ENCODE results near the gene GAREM1. TPM values are rescaled to one million over a fixed set of nuclear protein-coding genes. Genes with fewer than 3 reads are reported as not detected.

Gene GAREM1
- total and polyA plus RNA-seq, 3 donors from 2014 or later, result 10.7 to 16.2 (median 15.2) TPM

DNA sequence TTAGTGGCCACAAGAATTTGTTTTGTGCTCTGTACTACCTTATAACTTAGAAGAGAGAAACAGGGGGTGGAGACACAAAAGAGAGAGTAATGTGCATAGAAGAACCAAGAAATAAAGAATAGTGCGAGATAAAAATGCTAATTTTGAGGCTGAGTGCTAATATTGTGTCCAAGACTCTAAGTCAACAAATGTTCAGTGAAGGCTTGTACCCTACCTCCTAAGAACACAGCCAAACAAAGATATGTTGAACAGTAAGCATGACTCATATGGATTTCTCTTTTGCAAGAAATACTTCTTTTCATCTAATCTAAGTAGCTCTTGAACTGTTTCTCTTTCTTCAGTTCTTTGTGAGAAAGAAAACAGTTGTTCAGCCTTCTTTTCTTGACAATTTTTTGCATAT is 45.2 kb downstream of the GAREM1 start:
- no peak overlapping the region for H3K4me3 ChIP-seq
- no peaks in the 10 kb centered on the region for H3K9me3 ChIP-seq
- H3K27ac ChIP-seq, result no peak overlapping the region
- 56 to 72% methylated on average over 1 of the region's 1 CpG for WGBS, 2 donors
- intact Hi-C loops (cut with DNase I; ENCODE audit: low total_unique reads), result no loop called here
- no peak for TF ChIP-seq POLR2A (IDR thresholded peaks at IDR 0.05)
- TF ChIP-seq, protein P1, sequence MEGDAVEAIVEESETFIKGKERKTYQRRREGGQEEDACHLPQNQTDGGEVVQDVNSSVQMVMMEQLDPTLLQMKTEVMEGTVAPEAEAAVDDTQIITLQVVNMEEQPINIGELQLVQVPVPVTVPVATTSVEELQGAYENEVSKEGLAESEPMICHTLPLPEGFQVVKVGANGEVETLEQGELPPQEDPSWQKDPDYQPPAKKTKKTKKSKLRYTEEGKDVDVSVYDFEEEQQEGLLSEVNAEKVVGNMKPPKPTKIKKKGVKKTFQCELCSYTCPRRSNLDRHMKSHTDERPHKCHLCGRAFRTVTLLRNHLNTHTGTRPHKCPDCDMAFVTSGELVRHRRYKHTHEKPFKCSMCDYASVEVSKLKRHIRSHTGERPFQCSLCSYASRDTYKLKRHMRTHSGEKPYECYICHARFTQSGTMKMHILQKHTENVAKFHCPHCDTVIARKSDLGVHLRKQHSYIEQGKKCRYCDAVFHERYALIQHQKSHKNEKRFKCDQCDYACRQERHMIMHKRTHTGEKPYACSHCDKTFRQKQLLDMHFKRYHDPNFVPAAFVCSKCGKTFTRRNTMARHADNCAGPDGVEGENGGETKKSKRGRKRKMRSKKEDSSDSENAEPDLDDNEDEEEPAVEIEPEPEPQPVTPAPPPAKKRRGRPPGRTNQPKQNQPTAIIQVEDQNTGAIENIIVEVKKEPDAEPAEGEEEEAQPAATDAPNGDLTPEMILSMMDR (IDR thresholded peaks at IDR 0.05), result no peak
- no peaks in the 10 kb centered on the region for H3K4me1 ChIP-seq
- H3K27me3 ChIP-seq, result no peaks in the 10 kb centered on the region
- no peaks in the 10 kb centered on the region for H3K36me3 ChIP-seq (ENCODE audit: low read depth, missing control alignments)
- no peak for DNase-seq

DNA sequence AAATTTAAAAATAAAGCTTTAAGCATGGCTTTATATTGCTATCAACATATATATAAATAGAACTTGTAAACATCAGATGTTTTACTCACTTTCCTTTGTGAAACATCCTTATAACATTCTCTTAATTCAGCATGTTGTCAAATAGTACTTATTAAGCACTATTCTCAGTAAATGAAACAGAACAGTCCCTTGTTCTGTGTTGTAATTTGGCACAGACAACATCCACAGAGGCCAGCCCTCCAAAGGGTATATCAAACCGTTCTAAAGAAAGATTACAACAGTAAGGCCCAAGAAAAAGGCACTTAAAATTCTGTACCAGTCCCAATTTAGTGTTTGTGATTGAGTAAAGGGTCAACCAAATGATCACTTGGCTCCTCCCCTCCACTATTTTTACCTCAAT is 46.0 kb downstream of the GAREM1 start:
- Histone ChIP-seq H3K27me3 (no peaks in the 10 kb centered on the region), H3K27ac (no peak overlapping the region), H3K9me3 (no peaks in the 10 kb centered on the region), H3K4me3 (no peak overlapping the region), H3K36me3 (ENCODE audit: low read depth, missing control alignments) (no peaks in the 10 kb centered on the region), H3K4me1 (no peaks in the 10 kb centered on the region)
- DNase-seq, result no peak
- WGBS, 2 donors, result 28 to 39% methylated on average over 1 of the region's 1 CpG
- TF ChIP-seq POLR2A (IDR thresholded peaks at IDR 0.05), result no peak
- TF ChIP-seq, protein P1 (IDR thresholded peaks at IDR 0.05), result no peak
- intact Hi-C loops (cut with DNase I; ENCODE audit: low total_unique reads), result no loop called here

DNA sequence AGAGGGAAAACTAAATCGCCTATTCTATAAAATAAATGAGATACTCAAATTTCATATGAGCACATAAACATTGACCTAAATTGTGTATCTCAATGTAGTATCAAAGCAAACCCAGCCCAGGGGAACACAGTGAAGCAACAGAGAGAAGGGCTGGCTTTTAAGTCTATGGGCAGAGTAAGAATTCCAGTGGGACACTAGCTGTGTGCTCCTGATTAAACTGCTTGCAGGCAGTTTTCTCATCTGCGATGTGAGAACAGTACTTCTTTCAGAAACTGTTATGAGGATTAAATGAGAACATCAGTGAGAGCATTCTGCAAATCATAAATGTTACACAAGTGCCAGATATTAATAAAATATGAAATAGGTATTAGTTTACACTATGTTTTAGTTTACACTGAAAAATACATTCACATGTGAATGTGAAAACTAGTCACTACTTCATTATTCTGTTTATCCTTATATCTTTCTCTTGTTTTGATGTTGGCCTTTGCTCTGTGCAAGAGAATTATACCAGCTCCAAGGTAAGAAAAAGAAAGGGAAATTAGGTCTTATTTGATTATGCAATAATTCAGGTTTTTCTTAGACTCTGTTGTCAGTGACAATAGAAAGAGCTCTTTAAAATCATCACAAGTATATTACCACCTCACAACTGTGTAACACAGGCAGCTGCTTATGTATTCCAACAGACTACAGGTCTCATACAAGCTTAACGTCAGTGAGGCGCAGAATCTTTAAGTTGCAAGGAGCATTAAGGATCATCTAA is 47.5 kb downstream of the GAREM1 start:
- Histone ChIP-seq H3K4me3 (no peak overlapping the region), H3K27ac (no peak overlapping the region), H3K27me3 (no peaks in the 10 kb centered on the region), H3K9me3 (no peaks in the 10 kb centered on the region), H3K4me1 (no peaks in the 10 kb centered on the region), H3K36me3 (ENCODE audit: low read depth, missing control alignments) (no peaks in the 10 kb centered on the region)
- 79 to 87% methylated on average over 4 of the region's 4 CpGs for WGBS, 2 donors
- TF ChIP-seq, protein P1 (IDR thresholded peaks at IDR 0.05), result no peak
- no peak for TF ChIP-seq POLR2A (IDR thresholded peaks at IDR 0.05)
- no peak for DNase-seq
- intact Hi-C loops (cut with DNase I; ENCODE audit: low total_unique reads), result no loop called here

DNA sequence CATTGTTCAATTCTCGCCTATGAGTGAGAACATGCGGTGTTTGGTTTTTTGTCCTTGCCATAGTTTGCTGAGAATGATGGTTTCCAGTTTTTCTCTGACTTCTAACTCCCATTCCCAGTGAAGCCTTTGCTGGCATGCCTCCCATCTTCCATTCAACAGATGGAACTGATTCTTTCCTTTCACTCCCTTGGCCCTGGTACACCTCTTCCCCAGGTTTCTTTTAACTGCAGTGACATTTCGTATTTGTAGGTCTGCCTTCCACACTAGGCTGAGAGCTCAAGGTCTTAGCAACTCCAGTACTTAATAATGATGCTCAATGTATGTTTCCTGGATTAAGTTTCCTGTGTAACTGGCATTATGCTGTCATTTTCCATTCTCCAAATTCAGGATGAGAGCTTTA is 48.5 kb downstream of the GAREM1 start:
- TF ChIP-seq POLR2A (IDR thresholded peaks at IDR 0.05), result no peak
- TF ChIP-seq, protein P1 (IDR thresholded peaks at IDR 0.05), result no peak
- Histone ChIP-seq H3K27ac (no peak overlapping the region), H3K9me3 (no peaks in the 10 kb centered on the region), H3K4me3 (no peak overlapping the region), H3K27me3 (no peaks in the 10 kb centered on the region), H3K36me3 (ENCODE audit: low read depth, missing control alignments) (no peaks in the 10 kb centered on the region), H3K4me1 (no peaks in the 10 kb centered on the region)
- intact Hi-C loops (cut with DNase I; ENCODE audit: low total_unique reads), result no loop called here
- DNase-seq, result no peak
- WGBS, 2 donors, result 86 to 87% methylated on average over 3 of the region's 3 CpGs
